OCI-LY1 (cell line): ENCODE measurements around the gene LMF1.

Experiments
- H2AFZ ChIP-seq: fragments of 200-600 bp; sonication (generic), shearing (Covaris generic); 2 replicates; pipeline ENCODE4 v1.6.0; 2014; ENCODE audit warnings: antibody characterized with exemption, mild to moderate bottlenecking, low read length
- H3F3A ChIP-seq: fragments of 200-600 bp; sonication (generic), shearing (Covaris generic); 2 replicates; pipeline ENCODE4 v1.6.0; 2014; ENCODE audit warnings: mild to moderate bottlenecking, antibody characterized with exemption, low read length, moderate library complexity; ENCODE audit not compliant: insufficient read depth
- H3K27ac ChIP-seq: fragments of 200-600 bp; sonication (generic); 2 replicates; pipeline ENCODE4 v1.5.1; 2014; ENCODE audit warnings: low read length, mixed run types, mild to moderate bottlenecking, low read depth; ENCODE audit not compliant: poor library complexity, severe bottlenecking
- H3K27me3 ChIP-seq: fragments of 200-600 bp; sonication (generic); 2 replicates; pipeline ENCODE4 v1.6.0; 2014; ENCODE audit warnings: antibody characterized with exemption, mild to moderate bottlenecking, low read length, moderate library complexity; ENCODE audit not compliant: insufficient read depth
- H3K36me3 ChIP-seq: fragments of 200-600 bp; sonication (generic); 2 replicates; pipeline ENCODE4 v1.6.1; 2014; ENCODE audit warnings: mild to moderate bottlenecking, antibody characterized with exemption, low read length, moderate library complexity, mixed read lengths; ENCODE audit not compliant: insufficient read depth
- H3K4me1 ChIP-seq: fragments of 200-600 bp; sonication (generic); 2 replicates; pipeline ENCODE4 v1.5.1; 2014; ENCODE audit warnings: mild to moderate bottlenecking, low read length, moderate library complexity; ENCODE audit not compliant: insufficient read depth, severe bottlenecking
- H3K4me2 ChIP-seq: fragments of 200-600 bp; sonication (generic), shearing (Covaris generic); 2 replicates; pipeline ENCODE4 v1.6.1; 2014; ENCODE audit warnings: low read length
- H3K4me3 ChIP-seq: fragments of 200-600 bp; sonication (generic); 2 replicates; pipeline ENCODE4 v1.5.1; 2014; ENCODE audit warnings: low read length, low read depth, mild to moderate bottlenecking, mixed read lengths; ENCODE audit not compliant: poor library complexity, severe bottlenecking
- H3K79me2 ChIP-seq: fragments of 200-600 bp; shearing (Covaris generic); 2 replicates; pipeline ENCODE4 v1.6.1; 2016; ENCODE audit warnings: mixed run types, low read length, mixed read lengths; ENCODE audit not compliant: insufficient read depth
- H3K9ac ChIP-seq: fragments of 200-600 bp; sonication (generic), shearing (Covaris generic); 2 replicates; pipeline ENCODE4 v1.6.1; 2014; ENCODE audit warnings: mild to moderate bottlenecking, low read length, mixed read lengths
- H3K9me2 ChIP-seq: fragments of 200-600 bp; sonication (generic), shearing (Covaris generic); 2 replicates; pipeline ENCODE4 v1.6.1; 2014; ENCODE audit warnings: low read depth, mild to moderate bottlenecking, low read length, mixed read lengths
- H3K9me3 ChIP-seq: fragments of 200-600 bp; shearing (Covaris generic); 2 replicates; pipeline ENCODE4 v1.6.1; 2014; ENCODE audit warnings: low read length, mixed read lengths
- H4K20me1 ChIP-seq: fragments of 200-600 bp; sonication (generic), shearing (Covaris generic); 2 replicates; pipeline ENCODE4 v1.6.0; 2016; ENCODE audit warnings: mild to moderate bottlenecking, low read length; ENCODE audit not compliant: insufficient read depth
- EZH2 ChIP-seq: fragments of 200-600 bp; sonication (generic), shearing (Covaris generic); IDR thresholded peaks from 2 replicates; pipeline ENCODE4 v1.8.0; 2017; ENCODE audit warnings: borderline replicate concordance, mixed run types, mild to moderate bottlenecking, antibody characterized with exemption, low read length, moderate library complexity, mixed read lengths
- TF ChIP-seq, protein P1 (sequence below): fragments of 200-600 bp; sonication (generic), shearing (Covaris generic); IDR thresholded peaks from 2 replicates; pipeline ENCODE4 v1.5.1; 2017; ENCODE audit warnings: mild to moderate bottlenecking, antibody characterized with exemption, low read length, moderate library complexity, mixed read lengths

LMF1 gene

DNA sequence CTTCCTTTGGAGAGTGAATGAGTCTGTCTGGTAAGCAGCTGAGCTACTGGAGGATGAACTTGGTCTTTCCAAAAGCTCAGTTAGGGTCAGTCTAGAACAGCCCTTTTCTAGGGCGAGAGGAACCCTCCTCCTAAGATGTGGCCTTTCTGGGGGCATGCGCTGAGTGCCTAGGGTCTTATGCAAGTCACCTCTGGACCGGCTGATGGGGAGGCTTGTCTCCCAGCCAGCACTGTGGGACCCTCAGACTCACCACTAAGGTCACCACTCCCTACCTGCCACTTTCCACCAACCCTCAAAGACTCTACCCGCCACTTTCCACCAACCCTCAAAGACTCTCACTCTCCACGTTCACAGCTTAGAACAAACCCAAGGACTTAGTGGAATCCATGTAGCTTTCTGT lies 26.8 kb downstream of the LMF1 start:
- H3K36me3 ChIP-seq = no peaks in the 10 kb centered on the region
- H2AFZ ChIP-seq = no peak overlapping the region
- TF ChIP-seq, protein P1, sequence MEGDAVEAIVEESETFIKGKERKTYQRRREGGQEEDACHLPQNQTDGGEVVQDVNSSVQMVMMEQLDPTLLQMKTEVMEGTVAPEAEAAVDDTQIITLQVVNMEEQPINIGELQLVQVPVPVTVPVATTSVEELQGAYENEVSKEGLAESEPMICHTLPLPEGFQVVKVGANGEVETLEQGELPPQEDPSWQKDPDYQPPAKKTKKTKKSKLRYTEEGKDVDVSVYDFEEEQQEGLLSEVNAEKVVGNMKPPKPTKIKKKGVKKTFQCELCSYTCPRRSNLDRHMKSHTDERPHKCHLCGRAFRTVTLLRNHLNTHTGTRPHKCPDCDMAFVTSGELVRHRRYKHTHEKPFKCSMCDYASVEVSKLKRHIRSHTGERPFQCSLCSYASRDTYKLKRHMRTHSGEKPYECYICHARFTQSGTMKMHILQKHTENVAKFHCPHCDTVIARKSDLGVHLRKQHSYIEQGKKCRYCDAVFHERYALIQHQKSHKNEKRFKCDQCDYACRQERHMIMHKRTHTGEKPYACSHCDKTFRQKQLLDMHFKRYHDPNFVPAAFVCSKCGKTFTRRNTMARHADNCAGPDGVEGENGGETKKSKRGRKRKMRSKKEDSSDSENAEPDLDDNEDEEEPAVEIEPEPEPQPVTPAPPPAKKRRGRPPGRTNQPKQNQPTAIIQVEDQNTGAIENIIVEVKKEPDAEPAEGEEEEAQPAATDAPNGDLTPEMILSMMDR = no peak
- no peak for TF ChIP-seq EZH2
- no peaks in the 10 kb centered on the region for H3K9me2 ChIP-seq
- H3K27me3 ChIP-seq = no peaks in the 10 kb centered on the region
- H3K4me3 ChIP-seq = no peak overlapping the region
- no peak overlapping the region for H3K4me2 ChIP-seq
- H3K4me1 ChIP-seq = no peaks in the 10 kb centered on the region
- peaks cover 11% of the 10 kb centered on the region; the same call in 1 of the 2 replicates for H3K9me3 ChIP-seq
- H4K20me1 ChIP-seq = no peaks in the 10 kb centered on the region
- H3K27ac ChIP-seq = no peak overlapping the region
- no peaks in the 10 kb centered on the region for H3K79me2 ChIP-seq
- no peaks in the 10 kb centered on the region for H3F3A ChIP-seq
- no peak overlapping the region for H3K9ac ChIP-seq

DNA sequence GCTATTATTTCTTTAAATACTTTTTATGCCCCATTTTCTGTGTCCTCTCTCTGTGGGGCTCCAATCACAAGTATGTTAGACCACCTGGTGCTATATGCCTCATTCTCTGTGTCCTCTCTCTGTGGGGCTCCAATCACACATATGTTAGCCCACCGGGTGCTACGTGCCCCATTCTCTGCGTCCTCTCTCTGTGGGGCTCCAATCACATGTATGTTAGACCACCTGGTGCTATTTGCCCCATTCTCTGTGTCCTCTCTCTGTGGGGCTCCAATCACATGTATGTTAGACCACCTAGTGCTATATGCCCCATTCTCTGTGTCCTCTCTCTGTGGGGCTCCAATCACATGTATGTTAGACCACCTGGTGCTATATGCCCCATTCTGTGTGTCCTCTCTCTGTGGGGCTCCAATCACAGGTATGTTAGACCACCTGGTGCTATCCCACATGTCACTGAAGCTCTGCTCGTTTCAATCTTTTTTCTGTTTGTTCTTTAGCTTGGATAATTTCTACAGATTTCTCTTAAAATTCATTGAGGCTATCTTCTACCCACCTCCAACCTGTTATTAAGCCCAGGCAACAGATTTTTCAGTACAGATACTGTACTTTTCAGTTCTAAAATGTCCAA lies 28.2 kb downstream of the LMF1 start:
- Histone ChIP-seq H3K4me1 (no peaks in the 10 kb centered on the region), H3K9me2 (no peaks in the 10 kb centered on the region), H3K36me3 (no peaks in the 10 kb centered on the region), H4K20me1 (no peaks in the 10 kb centered on the region), H3K9ac (no peak overlapping the region), H3K4me2 (no peak overlapping the region), H3K27ac (no peak overlapping the region), H3K9me3 (peaks cover 11% of the 10 kb centered on the region; the same call in 1 of the 2 replicates), H3K79me2 (no peaks in the 10 kb centered on the region), H2AFZ (no peak overlapping the region), H3F3A (no peaks in the 10 kb centered on the region), H3K4me3 (no peak overlapping the region), H3K27me3 (no peaks in the 10 kb centered on the region)
- TF ChIP-seq, protein P1 = no peak
- no peak for TF ChIP-seq EZH2

DNA sequence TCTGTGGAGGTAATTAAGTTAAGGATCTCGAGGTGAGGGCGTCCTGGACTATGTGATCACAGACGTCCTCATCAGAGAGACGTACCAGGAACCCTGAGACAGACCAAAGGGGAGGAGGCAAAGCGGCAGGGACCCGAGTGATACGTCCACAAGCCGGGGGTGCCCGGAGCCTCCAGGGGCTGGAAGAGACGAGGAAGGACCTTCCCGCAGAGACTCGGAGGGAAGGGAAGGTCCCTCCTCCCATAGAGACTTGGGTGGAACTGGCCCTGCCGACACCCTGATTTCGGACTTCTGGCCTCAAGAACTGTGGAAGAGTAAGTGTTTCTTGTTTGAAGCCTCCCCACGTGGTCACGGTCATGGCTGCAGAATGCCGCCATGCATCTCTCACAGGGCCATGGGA lies 30.8 kb downstream of the LMF1 start:
- Histone ChIP-seq H3K4me2 (no peak overlapping the region), H3K9me3 (peaks cover 11% of the 10 kb centered on the region; the same call in 1 of the 2 replicates), H3K4me3 (no peak overlapping the region)

More for the DNA sequence above, 30.8 kb downstream of the LMF1 start:
- H3F3A ChIP-seq = no peaks in the 10 kb centered on the region
- H3K9ac ChIP-seq = no peak overlapping the region
- TF ChIP-seq, protein P1 = no peak
- no peak for TF ChIP-seq EZH2
- H4K20me1 ChIP-seq = no peaks in the 10 kb centered on the region
- H3K79me2 ChIP-seq = no peaks in the 10 kb centered on the region
- no peaks in the 10 kb centered on the region for H3K4me1 ChIP-seq
- H3K27ac ChIP-seq = no peak overlapping the region
- no peaks in the 10 kb centered on the region for H3K9me2 ChIP-seq
- H3K27me3 ChIP-seq = no peaks in the 10 kb centered on the region
- H2AFZ ChIP-seq = no peak overlapping the region
- H3K36me3 ChIP-seq = no peaks in the 10 kb centered on the region
